GM18520 (cell line): ENCODE measurements around the gene FOXP2.
"Not testable (repeated sequence)": the region's sequence is repeated elsewhere in the genome, so short reads cannot be mapped to it uniquely, and the experiment has no call there.

Source experiments
- ATAC-seq: cut with Tn5 transposase; IDR thresholded peaks from one replicate; pipeline ENCODE4 v1.9.1; 2021; ENCODE audit not compliant: unreplicated experiment

Gene FOXP2

GRCh38 chr7:114488696-114489095, 74.1 kb downstream of the FOXP2 start:
- ATAC-seq, result no peak

- ATAC-seq, result not testable (repeated sequence)
Measured at GRCh38 chr7:114497491-114497890, 82.9 kb downstream of the FOXP2 start.

DNA sequence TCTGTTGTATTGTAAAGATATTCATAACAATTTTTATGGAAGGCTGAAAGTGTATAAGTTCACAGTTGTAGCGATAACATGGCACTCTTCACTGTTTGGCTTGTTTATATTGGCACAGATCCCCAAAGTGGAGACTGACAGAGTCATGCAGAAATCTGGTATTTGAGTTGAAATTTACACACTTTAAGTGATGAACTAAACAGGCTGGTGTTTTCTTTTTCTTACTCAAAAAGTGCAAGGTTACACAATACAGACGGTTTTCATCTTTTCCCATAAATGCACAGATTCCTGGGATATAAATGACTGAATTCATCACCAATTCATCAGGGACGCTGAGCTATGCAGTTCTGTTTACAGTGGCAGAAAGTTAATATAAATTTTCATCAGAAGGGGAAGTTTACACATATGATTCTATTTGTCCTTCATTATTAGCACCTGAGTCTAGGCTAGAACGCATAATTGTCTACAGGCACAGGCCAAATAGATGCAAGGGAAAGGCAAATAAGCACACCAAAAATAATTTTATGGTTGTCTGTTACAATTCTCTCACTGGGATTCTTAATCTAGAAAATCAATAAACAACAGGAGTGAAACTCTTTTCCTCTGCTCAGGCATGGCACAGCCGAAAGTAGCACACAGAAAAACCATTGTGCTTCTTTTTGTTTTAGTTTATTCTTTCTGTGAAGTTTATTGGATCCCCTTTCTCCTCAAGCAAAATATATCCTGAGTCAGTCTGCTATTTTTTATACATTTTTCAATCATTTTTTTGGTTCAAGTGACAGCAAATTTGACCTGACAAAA, 88.0 kb downstream of the FOXP2 start:
- ATAC-seq, result no peak

DNA sequence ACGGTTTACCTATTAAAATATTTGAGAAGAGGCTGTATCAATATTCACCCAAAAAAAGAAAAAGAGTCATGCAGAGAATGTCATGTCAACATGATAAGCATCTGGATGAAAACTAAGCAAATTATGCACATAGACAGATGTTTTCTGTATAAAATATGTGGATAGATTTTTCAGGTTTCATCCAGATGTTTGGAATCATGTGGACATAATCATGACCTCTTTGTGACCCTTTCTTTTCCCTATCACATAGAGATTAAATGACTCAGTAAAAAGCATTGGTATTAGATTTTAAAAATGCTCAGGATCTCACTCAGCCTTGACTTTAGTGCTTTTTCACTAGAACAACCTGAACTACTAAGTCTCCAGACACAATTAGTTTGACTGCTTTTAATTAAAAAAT, 90.0 kb downstream of the FOXP2 start:
- no peak for ATAC-seq

DNA sequence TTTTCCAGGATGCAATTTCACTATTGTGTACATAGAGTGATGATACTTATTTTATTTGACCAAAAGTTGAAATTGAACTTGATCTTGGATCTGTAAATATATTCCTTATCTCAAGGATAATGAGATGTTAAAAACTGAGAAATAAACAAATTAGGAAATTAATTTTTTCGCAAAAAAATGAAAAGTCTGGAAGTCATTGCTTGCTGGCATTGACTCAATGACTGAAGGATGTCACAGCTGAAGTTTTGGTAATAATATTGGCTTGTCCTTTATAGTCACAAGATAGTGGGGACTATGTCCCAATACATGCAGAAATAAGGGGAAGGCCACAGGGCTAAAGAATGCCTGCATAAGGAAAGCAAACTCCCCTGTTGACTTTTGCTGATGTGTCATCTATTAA, 92.8 kb downstream of the FOXP2 start:
- ATAC-seq, result no peak

- ATAC-seq, result no peak
Measured at GRCh38 chr7:114508086-114508485, 93.5 kb downstream of the FOXP2 start.

DNA sequence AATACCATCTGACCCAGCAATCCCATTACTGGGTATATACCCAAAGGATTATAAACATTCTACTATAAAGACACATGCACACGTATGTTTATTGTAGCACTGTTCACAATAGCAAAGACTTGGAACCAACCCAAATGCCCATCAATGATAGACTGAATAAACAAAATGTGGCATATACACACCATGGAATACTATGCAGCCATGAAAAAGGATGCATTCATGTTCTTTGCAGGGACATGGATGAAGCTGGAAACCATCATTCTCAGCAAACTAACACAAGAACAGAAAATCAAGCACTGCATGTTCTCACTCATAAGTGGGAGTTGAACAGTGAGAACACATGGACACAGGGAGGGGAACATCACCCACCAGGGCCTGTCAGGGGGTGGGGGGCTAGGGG, 96.2 kb downstream of the FOXP2 start:
- ATAC-seq, result not testable (repeated sequence)

- ATAC-seq, result no peak
Measured at GRCh38 chr7:114519240-114519639, 104.6 kb downstream of the FOXP2 start.

DNA sequence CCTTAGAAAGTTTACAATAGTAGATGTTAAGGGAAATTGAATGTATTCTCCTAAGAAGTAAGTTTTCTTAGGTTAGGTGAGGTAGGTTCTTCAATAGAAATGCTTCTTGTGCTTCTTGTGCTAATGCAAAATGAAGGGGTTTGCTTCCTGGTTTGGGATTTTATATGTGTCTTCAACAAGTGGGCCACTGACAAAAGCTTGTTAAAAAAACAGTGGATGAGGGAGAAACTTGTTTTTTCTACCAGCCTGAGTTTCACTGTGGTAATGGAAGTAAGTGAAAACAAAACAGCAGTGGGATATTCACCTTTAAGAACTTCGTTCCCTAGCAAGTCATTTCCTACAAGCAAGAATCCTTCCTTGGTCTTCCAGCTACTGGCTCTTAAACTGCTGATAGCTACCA, 107.5 kb downstream of the FOXP2 start:
- ATAC-seq, result no peak

GRCh38 chr7:114527589-114527988, 113.0 kb downstream of the FOXP2 start:
- no peak for ATAC-seq

GRCh38 chr7:114530057-114530611, 115.5 kb downstream of the FOXP2 start:
- ATAC-seq, result no peak

GRCh38 chr7:114531326-114531725, 116.7 kb downstream of the FOXP2 start:
- ATAC-seq, result no peak

DNA sequence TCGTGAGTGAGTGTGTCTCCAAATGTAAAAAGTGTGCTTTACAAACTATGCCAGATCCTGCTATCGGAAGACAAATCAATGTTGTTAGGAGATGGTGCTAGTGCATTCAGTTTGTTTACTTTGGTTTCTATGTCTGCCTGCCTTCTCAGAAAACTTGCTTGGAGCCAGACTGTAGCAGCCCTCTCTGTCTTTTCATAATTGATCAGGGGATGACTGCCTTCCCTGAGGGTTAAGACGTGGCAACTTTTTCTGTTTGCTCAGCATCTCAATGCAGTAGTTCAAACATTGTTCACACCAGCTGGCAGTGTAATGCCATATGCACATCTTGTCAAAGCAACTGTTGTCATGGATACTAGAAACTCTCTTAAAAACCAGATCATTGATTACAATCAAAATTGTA, 118.5 kb downstream of the FOXP2 start:
- no peak for ATAC-seq

DNA sequence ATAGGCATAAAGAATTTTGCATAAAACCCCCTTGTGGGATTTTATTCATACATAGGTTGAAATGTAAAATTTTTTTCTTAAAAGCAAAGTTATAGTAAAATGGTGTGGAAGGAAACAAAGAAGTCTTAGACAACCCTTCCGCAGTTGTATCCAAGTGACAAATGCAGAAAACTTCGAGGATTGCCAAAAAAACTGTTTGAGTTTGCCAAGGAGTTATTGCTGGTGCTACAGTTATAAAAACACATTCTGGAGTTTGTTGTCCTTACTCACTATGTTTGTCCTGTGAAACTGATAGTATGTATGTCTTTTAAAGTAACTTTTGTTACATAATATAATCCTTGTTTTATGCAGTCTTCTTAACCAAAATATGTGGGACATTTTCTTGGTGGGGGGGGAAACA, 120.3 kb downstream of the FOXP2 start:
- ATAC-seq, result no peak

DNA sequence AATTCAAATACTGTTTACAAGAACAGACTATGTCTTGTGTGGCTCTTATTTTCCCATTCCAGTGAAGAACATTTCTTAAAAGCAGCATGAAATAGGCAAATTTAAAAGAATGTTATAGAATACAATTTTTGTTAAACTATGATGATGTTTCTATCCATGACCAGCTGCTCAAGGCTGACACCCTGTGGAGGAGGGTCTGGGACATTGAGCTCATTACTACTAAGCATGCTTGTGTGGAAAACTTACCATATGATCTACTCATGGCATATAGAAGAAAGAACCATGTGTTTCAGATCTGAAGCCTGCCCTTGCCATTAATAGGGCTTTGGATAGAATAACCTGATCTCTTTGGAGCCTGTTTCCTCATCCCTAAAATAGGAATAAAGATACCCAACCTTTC, 125.0 kb downstream of the FOXP2 start:
- ATAC-seq, result no peak

GRCh38 chr7:114540291-114540690, 125.7 kb downstream of the FOXP2 start:
- ATAC-seq, result no peak

- ATAC-seq, result not testable (repeated sequence)
Measured at GRCh38 chr7:114547346-114547745, 132.7 kb downstream of the FOXP2 start.

DNA sequence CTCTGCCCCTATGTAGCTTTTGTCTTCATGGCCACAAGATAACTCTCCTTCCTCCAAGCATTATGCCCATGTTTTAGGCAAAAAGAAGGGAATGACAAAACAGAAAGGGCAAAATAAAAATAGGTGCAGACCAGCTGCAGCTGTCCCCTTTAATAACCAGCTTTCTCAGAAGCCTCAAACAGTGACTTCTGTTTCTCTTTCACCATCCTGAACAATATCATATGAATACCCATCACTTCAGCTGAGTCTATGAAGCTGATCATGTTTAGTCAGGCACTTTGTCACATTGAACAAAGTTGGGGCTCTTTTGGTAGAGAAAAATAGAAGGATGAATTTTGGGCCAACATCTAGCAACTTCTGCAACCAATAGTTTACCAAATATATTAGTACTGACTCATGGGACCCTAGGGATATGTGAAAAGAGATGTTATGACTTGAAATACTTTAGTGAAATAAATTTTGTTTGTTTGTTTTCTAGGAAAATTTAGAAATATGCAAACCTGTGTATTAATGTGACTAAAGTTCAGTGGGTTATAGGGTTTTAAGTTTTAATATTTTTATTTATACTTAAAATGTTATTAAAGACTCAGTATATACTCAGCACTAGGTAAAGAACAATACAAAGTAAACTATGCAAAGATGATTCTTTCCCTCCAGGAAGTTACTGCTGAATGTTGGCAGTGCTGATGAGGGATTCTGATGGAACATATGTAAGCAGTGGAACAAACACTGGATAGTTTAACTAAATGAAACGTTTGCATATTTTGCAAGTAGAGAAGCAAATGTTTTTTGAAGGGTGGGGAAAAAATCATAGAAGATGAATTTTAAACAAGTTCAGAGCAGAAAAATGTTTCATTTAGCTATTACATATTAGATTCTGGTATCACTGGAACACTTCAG, 133.7 kb downstream of the FOXP2 start:
- ATAC-seq, result no peak

DNA sequence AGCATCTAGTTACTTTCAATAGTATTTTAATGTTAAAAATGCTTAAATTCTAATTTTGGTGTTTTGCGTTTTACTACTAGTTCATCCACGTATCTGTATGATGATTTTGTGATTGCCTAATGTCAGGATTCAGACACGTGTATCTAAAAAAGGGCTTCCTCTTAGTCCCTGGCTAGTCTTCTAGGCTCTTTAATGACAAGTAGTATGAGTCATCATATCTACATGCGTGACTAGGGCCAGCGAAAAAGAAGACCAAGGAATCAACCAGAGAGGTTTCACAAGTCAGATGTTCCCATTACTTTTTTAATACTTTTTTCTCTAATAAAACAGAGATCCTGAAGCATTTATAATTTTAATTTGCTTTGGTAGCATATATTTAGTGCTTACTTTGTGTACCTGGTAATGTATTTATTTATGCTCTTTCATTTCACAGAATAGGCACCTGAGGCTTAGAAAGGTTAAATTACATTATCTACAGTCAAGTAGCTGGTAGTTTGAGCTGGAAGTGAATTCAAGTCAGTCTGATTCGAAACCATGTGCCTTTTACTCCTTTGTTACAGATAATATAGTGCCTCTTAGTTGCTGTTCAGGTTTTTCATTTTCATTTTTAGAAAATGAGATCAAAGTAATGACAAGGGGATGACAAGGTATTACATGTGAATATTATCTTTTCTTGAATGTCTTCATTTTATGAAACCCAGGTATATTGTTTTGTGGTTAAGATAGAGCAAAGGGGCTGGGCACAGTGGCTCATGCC, 140.3 kb downstream of the FOXP2 start:
- ATAC-seq, result peak; percentile 59

DNA sequence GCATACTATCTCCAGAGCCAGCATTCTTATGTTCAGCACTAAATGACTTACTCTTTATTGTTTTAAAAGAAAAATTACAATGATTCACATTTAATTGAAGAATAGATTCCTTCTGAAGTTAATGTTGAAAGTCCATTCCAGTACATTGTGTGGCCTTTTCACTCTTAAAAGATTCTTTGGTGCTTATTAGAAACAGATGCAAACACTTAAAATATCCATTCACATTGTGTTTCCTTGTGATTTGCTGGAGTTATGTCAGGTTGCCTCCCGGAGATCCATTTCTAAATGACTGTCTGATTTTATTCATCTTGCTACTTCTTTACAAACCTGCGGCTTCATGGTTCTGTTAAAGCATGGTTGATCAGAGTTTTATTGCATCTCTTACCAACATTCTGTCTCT, 152.8 kb downstream of the FOXP2 start:
- ATAC-seq, result no peak

DNA sequence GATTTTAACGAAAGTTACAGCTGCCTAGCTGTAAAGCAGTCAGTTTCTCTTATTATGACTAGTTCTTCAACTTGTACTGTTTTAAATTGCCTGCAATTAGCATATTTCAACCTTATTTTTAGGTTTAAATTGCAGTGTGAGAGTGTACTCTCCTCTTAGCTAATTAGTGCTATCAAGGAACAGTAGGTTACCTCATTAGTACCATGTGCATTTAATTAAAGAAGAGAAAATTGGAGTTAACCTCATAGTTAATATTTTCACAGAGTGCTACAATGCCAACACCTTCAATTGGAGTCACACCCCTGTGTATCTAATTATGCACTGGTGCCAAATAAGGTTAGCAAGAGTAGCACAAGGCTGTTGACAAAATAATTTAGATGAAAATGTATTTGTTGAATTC, 154.6 kb downstream of the FOXP2 start:
- no peak for ATAC-seq
